Right lobe of liver (tissue), 4 donors: ENCODE measurements around the gene TGFBR3.

Experiments used
- POLR2A ChIP-seq: fragments of 450-650 bp; IDR thresholded peaks from one replicate; pipeline ENCODE4 v1.6.1; 2017; ENCODE audit warnings: antibody characterized with exemption, mild to moderate bottlenecking
- TF ChIP-seq, protein P1 (sequence below), 4 donors: fragments of 200-600 bp in 3 of 4; fragments of 450-650 bp in 1 of 4; IDR thresholded peaks; one replicate each; pipeline versions ENCODE4 v1.5.1 to v1.8.0; 2016 to 2022; ENCODE audit warnings: antibody characterized with exemption in 4 of 4, mild to moderate bottlenecking in 2 of 4
- donor health status: DM: no; HTN: no; CAD: no.
- donor health status: DM: no; HTN: no; CAD: no.
- donor health status: DM: no; HTN: yes; CAD: no.

DNA sequence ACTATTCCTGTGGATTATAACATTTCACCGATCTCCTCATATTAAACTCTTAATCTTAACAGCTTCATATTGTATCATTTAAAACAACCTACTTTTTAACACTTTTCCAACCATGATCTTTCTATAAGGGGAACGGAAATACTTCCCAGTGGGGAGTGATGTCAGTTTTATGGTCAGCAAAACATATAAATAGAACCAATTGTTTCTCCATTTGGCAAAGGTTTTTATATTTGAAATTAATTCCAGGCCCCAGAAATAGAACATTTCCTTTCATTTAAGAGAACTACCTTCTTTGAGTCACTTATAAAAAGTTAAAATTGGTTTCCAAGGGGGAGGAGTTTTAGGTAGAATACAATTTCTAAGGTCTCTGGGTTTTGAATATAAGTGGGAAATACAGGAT, 189.6 kb downstream of the TGFBR3 start:
- TF ChIP-seq, protein P1, sequence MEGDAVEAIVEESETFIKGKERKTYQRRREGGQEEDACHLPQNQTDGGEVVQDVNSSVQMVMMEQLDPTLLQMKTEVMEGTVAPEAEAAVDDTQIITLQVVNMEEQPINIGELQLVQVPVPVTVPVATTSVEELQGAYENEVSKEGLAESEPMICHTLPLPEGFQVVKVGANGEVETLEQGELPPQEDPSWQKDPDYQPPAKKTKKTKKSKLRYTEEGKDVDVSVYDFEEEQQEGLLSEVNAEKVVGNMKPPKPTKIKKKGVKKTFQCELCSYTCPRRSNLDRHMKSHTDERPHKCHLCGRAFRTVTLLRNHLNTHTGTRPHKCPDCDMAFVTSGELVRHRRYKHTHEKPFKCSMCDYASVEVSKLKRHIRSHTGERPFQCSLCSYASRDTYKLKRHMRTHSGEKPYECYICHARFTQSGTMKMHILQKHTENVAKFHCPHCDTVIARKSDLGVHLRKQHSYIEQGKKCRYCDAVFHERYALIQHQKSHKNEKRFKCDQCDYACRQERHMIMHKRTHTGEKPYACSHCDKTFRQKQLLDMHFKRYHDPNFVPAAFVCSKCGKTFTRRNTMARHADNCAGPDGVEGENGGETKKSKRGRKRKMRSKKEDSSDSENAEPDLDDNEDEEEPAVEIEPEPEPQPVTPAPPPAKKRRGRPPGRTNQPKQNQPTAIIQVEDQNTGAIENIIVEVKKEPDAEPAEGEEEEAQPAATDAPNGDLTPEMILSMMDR (IDR thresholded peaks at IDR 0.05) = no peak
- TF ChIP-seq POLR2A = no peak
